Right lobe of liver (tissue), 4 donors: ENCODE data around the gene ATAD2B.

Experiments
- POLR2A ChIP-seq: fragments of 450-650 bp; IDR thresholded peaks from one replicate; pipeline ENCODE4 v1.6.1; 2017; ENCODE audit warnings: antibody characterized with exemption, mild to moderate bottlenecking
- TF ChIP-seq, protein P1 (sequence below), 4 donors: fragments of 200-600 bp in 3 of 4; fragments of 450-650 bp in 1 of 4; IDR thresholded peaks; one replicate each; pipeline versions ENCODE4 v1.5.1 to v1.8.0; 2016 to 2022; ENCODE audit warnings: antibody characterized with exemption in 4 of 4, mild to moderate bottlenecking in 2 of 4
- donor health status: DM: no; HTN: no; CAD: no.
- donor health status: DM: no; HTN: no; CAD: no.
- donor health status: DM: no; HTN: yes; CAD: no.

DNA sequence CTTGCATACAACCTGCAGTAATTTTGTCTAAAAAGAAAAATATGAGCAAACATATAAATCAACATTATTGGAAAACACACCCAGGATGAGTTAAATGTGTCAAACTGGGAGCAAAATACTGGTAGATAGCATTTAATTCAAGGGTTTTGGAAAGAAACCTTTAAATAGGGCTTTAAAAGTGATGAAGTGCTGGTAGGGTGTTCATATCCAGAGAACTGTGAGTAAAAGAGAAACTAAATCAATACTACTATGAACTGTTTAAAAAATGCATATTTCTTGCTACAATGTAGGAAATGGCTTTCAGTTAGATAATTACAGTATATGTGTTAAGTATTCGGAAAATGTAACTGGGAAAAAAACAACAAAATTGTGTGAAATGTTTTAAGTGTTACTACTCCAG is 117.8 kb downstream of the ATAD2B start:
- TF ChIP-seq, protein P1, sequence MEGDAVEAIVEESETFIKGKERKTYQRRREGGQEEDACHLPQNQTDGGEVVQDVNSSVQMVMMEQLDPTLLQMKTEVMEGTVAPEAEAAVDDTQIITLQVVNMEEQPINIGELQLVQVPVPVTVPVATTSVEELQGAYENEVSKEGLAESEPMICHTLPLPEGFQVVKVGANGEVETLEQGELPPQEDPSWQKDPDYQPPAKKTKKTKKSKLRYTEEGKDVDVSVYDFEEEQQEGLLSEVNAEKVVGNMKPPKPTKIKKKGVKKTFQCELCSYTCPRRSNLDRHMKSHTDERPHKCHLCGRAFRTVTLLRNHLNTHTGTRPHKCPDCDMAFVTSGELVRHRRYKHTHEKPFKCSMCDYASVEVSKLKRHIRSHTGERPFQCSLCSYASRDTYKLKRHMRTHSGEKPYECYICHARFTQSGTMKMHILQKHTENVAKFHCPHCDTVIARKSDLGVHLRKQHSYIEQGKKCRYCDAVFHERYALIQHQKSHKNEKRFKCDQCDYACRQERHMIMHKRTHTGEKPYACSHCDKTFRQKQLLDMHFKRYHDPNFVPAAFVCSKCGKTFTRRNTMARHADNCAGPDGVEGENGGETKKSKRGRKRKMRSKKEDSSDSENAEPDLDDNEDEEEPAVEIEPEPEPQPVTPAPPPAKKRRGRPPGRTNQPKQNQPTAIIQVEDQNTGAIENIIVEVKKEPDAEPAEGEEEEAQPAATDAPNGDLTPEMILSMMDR (IDR thresholded peaks at IDR 0.05): no peak
- no peak for TF ChIP-seq POLR2A
